Progenitor cell of endocrine pancreas (in vitro differentiated cells): ENCODE measurements around the gene CDH13. TPM values are rescaled to one million over a fixed set of nuclear protein-coding genes. Genes with fewer than 3 reads are reported as not detected.

Source experiments
- DNase-seq: peaks from one replicate; pipeline ENCODE4 v3.0.0; 2021; ENCODE audit warnings: low spot score; ENCODE audit not compliant: unreplicated experiment
- H3K27ac Mint-ChIP-seq: 2 replicates; pipeline ENCODE4 v1.8.0; 2021; ENCODE audit warnings: mild to moderate bottlenecking, moderate library complexity, mixed read lengths
- H3K27me3 Mint-ChIP-seq: 2 replicates; pipeline ENCODE4 v1.8.0; 2021; ENCODE audit warnings: mixed read lengths
- H3K36me3 Mint-ChIP-seq: 2 replicates; pipeline ENCODE4 v1.8.0; 2022; ENCODE audit warnings: mixed read lengths; ENCODE audit not compliant: insufficient read depth
- H3K4me1 Mint-ChIP-seq: 2 replicates; pipeline ENCODE4 v1.8.0; 2021; ENCODE audit warnings: low read depth, mixed read lengths
- H3K4me3 Mint-ChIP-seq: 2 replicates; pipeline ENCODE4 v1.8.0; 2021; ENCODE audit warnings: low read depth, mild to moderate bottlenecking, moderate library complexity, mixed read lengths
- H3K9me3 Mint-ChIP-seq: 2 replicates; pipeline ENCODE4 v1.8.0; 2021; ENCODE audit warnings: low read depth, mixed read lengths
- total RNA-seq: library from RNA; stranded (reverse); gene quantifications from 2 replicates; pipeline ENCODE4 v1.2.1, GENCODE V29; 2021
- TF ChIP-seq, protein P1 (sequence below): fragments of 200-600 bp; sonication (generic); IDR thresholded peaks from one replicate; pipeline ENCODE4 v1.5.0; 2021; ENCODE audit warnings: antibody characterized with exemption, mild to moderate bottlenecking; ENCODE audit not compliant: unreplicated experiment

The CDH13 gene
- total RNA-seq, 1 donor from 2014 or later = 0.38 TPM

DNA sequence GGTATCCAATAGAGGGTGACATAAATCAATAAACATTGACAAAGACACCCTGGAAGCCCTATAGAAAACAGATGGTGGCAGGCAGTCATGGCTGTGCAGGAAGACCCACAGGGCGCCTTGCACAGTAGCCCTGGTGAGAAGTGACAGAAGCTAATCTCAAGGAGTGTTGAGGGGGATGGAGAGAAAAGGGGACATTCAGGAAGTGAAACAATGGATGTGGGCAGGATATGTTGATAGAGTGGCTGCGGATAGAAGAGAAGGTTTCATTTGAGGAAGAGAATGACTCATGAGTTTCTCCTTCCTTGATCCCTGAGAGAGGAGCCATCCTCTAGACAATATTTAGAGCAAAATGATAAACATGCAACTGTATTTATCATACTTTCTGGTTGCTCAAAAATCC, 712.2 kb downstream of the CDH13 start:
- DNase-seq = no peak
- H3K36me3 Mint-ChIP-seq = no peaks in the 10 kb centered on the region
- H3K9me3 Mint-ChIP-seq = no peaks in the 10 kb centered on the region
- H3K27me3 Mint-ChIP-seq = no peaks in the 10 kb centered on the region
- no peak overlapping the region for H3K4me3 Mint-ChIP-seq
- TF ChIP-seq, protein P1, sequence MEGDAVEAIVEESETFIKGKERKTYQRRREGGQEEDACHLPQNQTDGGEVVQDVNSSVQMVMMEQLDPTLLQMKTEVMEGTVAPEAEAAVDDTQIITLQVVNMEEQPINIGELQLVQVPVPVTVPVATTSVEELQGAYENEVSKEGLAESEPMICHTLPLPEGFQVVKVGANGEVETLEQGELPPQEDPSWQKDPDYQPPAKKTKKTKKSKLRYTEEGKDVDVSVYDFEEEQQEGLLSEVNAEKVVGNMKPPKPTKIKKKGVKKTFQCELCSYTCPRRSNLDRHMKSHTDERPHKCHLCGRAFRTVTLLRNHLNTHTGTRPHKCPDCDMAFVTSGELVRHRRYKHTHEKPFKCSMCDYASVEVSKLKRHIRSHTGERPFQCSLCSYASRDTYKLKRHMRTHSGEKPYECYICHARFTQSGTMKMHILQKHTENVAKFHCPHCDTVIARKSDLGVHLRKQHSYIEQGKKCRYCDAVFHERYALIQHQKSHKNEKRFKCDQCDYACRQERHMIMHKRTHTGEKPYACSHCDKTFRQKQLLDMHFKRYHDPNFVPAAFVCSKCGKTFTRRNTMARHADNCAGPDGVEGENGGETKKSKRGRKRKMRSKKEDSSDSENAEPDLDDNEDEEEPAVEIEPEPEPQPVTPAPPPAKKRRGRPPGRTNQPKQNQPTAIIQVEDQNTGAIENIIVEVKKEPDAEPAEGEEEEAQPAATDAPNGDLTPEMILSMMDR = no peak
- peaks cover 1% of the 10 kb centered on the region for H3K4me1 Mint-ChIP-seq
- no peak overlapping the region for H3K27ac Mint-ChIP-seq

DNA sequence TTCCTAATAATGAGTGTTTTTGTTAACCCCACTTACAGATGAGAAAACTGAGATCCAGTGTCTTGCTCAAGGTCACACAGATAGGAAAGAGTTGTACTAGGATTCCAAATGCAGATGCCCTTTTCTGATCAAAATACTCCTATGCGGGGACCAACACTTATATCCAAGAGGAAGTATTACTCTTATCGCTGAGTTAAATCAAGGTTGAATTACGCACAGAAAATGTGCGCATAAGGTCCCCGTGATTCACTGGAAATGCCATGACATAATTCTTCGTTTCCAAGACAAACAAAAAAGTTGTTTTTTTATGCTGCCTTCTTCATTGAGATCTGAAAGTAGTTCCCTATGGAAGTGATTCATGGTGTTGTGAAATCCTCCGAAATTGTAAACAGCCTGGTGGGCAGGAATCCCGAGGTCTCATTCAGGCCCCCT, 717.2 kb downstream of the CDH13 start:
- no peaks in the 10 kb centered on the region for H3K9me3 Mint-ChIP-seq
- no peaks in the 10 kb centered on the region for H3K4me1 Mint-ChIP-seq
- no peak overlapping the region for H3K27ac Mint-ChIP-seq

DNA sequence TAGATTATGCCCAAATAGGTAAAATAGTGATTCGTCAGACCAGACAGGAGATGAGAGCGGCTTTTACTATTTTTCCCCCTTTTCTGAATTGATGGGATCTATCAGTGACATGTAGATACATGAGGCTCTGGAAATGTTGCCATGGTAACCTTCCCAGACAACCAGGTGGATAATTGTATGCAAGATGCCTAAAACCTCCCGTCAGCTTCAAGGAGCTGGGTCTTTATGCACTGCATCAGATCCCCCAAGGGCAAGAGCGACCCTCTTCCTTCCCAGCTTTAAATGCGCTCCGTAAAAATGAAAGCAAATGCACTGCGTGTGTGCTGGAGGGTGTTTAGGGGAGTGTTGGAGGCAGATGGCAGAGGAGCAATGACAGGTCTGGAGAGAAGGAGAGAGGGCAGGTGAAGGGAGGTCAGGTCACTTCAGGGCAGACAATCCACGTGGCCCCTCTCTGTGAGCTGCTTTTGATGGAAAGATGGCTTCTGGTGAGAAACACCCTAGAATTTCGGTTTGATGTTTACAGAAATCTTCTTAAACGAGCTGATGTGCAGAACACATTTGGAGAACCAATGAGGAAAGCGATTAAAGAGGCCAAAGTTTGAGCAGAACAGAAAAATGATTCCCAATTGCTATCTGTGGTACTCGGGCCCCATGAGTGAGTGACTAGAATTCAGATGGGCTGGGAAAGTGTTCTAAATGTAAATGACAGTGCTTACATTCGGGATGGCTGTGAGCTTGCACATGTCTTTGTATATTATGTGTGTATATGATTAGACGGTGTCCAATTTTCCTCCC, 719.3 kb downstream of the CDH13 start:
- Mint-ChIP-seq H3K4me1 (no peaks in the 10 kb centered on the region), H3K27ac (no peak overlapping the region), H3K4me3 (no peak overlapping the region), H3K9me3 (no peaks in the 10 kb centered on the region), H3K36me3 (no peaks in the 10 kb centered on the region), H3K27me3 (no peaks in the 10 kb centered on the region)
- no peak for DNase-seq
- TF ChIP-seq, protein P1 = no peak

More for the DNA sequence above, 717.2 kb downstream of the CDH13 start:
- Mint-ChIP-seq H3K4me3 (no peak overlapping the region), H3K36me3 (no peaks in the 10 kb centered on the region), H3K27me3 (no peaks in the 10 kb centered on the region)
- TF ChIP-seq, protein P1 = no peak
- no peak for DNase-seq

DNA sequence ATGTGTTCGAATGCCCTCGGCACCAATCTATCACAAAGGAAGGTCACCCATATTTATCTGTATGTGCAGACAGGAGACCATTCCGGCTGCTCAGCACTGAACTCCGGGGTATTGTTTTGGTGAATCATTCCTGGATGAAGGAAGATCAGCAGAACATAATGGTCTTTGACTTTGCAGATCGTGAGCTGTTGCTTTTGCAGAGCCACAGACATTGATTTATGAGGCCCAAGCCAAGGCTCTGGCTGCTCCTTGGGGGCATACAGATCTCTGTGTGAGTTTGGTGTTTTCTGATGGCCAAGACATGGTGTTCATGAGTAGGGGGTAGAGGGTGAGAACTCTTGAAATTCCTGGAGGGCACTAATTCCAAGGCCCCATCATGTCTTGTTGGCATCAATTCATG, 722.2 kb downstream of the CDH13 start:
- no peak for DNase-seq
- Mint-ChIP-seq H3K9me3 (no peaks in the 10 kb centered on the region), H3K27ac (no peak overlapping the region), H3K36me3 (no peaks in the 10 kb centered on the region), H3K27me3 (no peaks in the 10 kb centered on the region), H3K4me3 (no peak overlapping the region), H3K4me1 (no peaks in the 10 kb centered on the region)
- TF ChIP-seq, protein P1 = no peak

DNA sequence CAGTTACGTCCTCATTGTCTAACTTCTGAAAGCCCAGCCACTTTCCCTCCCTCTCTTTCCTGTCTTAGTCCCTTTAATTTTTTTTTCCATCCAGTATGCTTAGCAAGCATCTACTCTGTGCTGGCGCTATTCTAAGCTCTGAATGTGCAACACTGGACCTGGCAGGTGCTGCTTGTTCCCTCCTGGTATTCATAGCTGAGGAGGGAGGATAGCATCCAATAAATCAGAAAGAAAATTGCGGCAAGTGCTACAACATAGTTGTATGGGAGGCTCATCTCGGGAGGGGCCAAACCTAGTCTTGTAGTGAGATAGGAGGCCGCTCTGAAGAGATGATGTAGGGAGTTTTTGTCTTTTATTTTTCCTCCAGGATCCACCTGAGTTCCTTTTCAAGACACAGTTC, 723.7 kb downstream of the CDH13 start:
- Mint-ChIP-seq H3K9me3 (no peaks in the 10 kb centered on the region), H3K27me3 (no peaks in the 10 kb centered on the region), H3K36me3 (no peaks in the 10 kb centered on the region), H3K27ac (no peak overlapping the region), H3K4me1 (no peaks in the 10 kb centered on the region), H3K4me3 (no peak overlapping the region)
- TF ChIP-seq, protein P1 = no peak
- DNase-seq = no peak
